K562 (cell line): ENCODE data around the gene MPDU1. TPM values are rescaled to one million over a fixed set of nuclear protein-coding genes. Genes with fewer than 3 reads are reported as not detected.

Experiments used
- ESRRA ChIP-seq: fragments of 450-650 bp; IDR thresholded peaks from 2 replicates; pipeline ENCODE4 v1.6.1; 2014; ENCODE audit warnings: low read depth, mild to moderate bottlenecking, moderate library complexity, borderline replicate concordance
- KLF16 ChIP-seq: IDR thresholded peaks from 2 replicates; pipeline ENCODE4 v1.6.1; 2016; ENCODE audit warnings: antibody characterized with exemption
- RB1 ChIP-seq: fragments of 450-650 bp; IDR thresholded peaks from 2 replicates; pipeline ENCODE4 v1.6.1; 2017; ENCODE audit warnings: low read depth, mild to moderate bottlenecking
- SMARCA5 ChIP-seq: fragments of 450-650 bp; IDR thresholded peaks from 2 replicates; pipeline ENCODE4 v1.6.1; 2016
- SP2 ChIP-seq: IDR thresholded peaks from 2 replicates; pipeline ENCODE4 v1.6.1; 2011; ENCODE audit warnings: mild to moderate bottlenecking, low read depth, low read length, moderate library complexity; ENCODE audit not compliant: poor library complexity, severe bottlenecking; ENCODE audit errors: extremely low read depth
- ZZZ3 ChIP-seq: fragments of 450-650 bp; IDR thresholded peaks from 2 replicates; pipeline ENCODE4 v1.6.1; 2016; ENCODE audit warnings: antibody characterized with exemption, mild to moderate bottlenecking, moderate library complexity
- polyA plus RNA-seq, 8 experiments: library from polyadenylated mRNA; depleted of rRNA in 4 of 8; stranded (reverse) in 5 of 8; unstranded in 3 of 8; fragments of >200 nt; fragmentation: Nextera tagmentation in 2 of 8; fragmentation: Illumina TruSeq in 1 of 8; extraction: Ambion mirVana in 2 of 8; extraction: Trizol in 1 of 8; gene quantifications; 2 replicates each; pipeline versions ENCODE4 v1.2.1 to v1.2.3, GENCODE V29; 2011 to 2014; ENCODE audit warnings: inconsistent platforms in 1 of 8, missing spikeins in 1 of 8
- total RNA-seq, 7 experiments: library from RNA; depleted of rRNA in 6 of 7; stranded (reverse); fragments of >200 nt in 6 of 7; fragmentation: Illumina TruSeq in 2 of 7; extraction: Trizol in 2 of 7; gene quantifications; 2 replicates each; pipeline versions ENCODE4 v1.2.1 to v1.2.3, GENCODE V29; 2011 to 2021; ENCODE audit warnings: low replicate concordance in 1 of 7
- TF ChIP-seq, protein P1 (sequence below): fragments of 250-450 bp; sonication (Bioruptor Pico); IDR thresholded peaks from 2 replicates; pipeline ENCODE4 v1.8.0; 2021; ENCODE audit warnings: moderate library complexity, mild to moderate bottlenecking, inconsistent platforms
- TF ChIP-seq, protein P2 (sequence below): fragments of 450-650 bp; IDR thresholded peaks from 2 replicates; pipeline ENCODE4 v1.6.1; 2014; ENCODE audit warnings: low read depth, mild to moderate bottlenecking, moderate library complexity, borderline replicate concordance
- TF ChIP-seq, protein P3 (sequence below): fragments of 450-650 bp; IDR thresholded peaks from 2 replicates; pipeline ENCODE4 v1.6.1; 2016
- TF ChIP-seq, protein P4 (sequence below): sonication (generic); formaldehyde crosslinking; IDR thresholded peaks from 2 replicates; pipeline ENCODE4 v1.8.1; 2023; ENCODE audit warnings: mild to moderate bottlenecking, missing genetic modification reagents
- TF ChIP-seq, protein P5 (sequence below), 2 experiments: fragments of 450-650 bp; conservative IDR thresholded peaks; 2 replicates each; pipeline ENCODE4 v1.6.1; 2017; ENCODE audit warnings: mild to moderate bottlenecking in 2 of 2, moderate library complexity in 2 of 2
- TF ChIP-seq, protein P6 (sequence below): fragments of 250-450 bp; sonication (Bioruptor Pico); IDR thresholded peaks from 2 replicates; pipeline ENCODE4 v1.4.0; 2020

Gene MPDU1
- total and polyA plus RNA-seq, 9 of the 15 experiments (the other 6 are each of a cell fraction or from before 2014, with no cell fraction given), result 4.9 to 179 (median 77.1) TPM

DNA sequence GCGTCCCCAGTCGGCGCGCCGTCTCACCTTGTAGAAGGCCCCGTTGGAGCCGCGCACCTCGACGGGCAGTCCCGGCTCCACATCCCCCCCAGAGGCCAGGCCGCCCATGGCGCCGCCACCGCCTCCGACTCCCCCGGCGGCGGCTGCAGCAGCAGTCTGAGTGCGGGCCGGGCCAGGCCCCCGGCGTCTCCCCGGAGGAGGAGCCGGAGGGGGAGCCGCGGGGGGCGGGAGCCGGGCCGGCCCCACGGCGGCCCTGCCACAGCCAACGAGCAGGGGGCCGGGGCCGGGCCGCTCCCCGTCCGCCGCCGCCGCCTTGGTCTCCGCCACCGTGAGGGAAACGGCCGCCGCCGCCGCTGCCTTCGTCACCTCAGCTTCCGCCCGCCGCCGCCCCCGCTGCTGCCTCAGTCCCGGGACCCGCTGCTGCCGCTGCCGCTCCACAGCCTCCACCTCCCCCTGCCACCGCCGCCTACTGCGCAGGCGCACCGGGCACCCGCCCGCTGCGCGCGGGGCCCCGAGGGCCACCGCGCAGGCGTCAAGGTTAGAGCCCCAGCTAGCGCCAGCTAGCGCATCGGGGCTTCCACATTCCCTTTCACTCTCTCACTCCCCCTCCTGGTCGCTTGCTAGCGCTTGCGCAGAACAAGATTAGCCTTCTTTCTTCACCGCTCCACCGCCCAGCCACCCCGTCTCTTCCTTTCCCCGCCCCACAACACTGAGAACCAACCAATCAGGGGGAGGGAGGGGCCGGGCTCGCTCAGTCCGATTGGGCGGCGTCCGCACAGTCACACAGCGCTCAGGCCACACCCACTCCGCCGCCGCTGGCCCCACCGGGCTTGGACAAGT is 31.0 kb downstream of the MPDU1 start, which contains the start of gene FXR2 (continued):
- TF ChIP-seq, protein P1, sequence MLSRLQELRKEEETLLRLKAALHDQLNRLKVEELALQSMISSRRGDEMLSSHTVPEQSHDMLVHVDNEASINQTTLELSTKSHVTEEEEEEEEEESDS (CRISPR knock-in tag), result no peak
- TF ChIP-seq KLF16 (0 out of 2 replicates have a peak, but pooled peaks have one; percentile 37), ZZZ3 (no peak), RB1 (no peak), SP2 (peak; percentile 31), SMARCA5 (no peak), ESRRA (peak; percentile 8; the same call in 1 of the 2 replicates)
- TF ChIP-seq, protein P2, sequence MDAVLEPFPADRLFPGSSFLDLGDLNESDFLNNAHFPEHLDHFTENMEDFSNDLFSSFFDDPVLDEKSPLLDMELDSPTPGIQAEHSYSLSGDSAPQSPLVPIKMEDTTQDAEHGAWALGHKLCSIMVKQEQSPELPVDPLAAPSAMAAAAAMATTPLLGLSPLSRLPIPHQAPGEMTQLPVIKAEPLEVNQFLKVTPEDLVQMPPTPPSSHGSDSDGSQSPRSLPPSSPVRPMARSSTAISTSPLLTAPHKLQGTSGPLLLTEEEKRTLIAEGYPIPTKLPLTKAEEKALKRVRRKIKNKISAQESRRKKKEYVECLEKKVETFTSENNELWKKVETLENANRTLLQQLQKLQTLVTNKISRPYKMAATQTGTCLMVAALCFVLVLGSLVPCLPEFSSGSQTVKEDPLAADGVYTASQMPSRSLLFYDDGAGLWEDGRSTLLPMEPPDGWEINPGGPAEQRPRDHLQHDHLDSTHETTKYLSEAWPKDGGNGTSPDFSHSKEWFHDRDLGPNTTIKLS, result no peak
- TF ChIP-seq, protein P3, sequence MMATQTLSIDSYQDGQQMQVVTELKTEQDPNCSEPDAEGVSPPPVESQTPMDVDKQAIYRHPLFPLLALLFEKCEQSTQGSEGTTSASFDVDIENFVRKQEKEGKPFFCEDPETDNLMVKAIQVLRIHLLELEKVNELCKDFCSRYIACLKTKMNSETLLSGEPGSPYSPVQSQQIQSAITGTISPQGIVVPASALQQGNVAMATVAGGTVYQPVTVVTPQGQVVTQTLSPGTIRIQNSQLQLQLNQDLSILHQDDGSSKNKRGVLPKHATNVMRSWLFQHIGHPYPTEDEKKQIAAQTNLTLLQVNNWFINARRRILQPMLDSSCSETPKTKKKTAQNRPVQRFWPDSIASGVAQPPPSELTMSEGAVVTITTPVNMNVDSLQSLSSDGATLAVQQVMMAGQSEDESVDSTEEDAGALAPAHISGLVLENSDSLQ, result peak; percentile 64
- TF ChIP-seq, protein P4, sequence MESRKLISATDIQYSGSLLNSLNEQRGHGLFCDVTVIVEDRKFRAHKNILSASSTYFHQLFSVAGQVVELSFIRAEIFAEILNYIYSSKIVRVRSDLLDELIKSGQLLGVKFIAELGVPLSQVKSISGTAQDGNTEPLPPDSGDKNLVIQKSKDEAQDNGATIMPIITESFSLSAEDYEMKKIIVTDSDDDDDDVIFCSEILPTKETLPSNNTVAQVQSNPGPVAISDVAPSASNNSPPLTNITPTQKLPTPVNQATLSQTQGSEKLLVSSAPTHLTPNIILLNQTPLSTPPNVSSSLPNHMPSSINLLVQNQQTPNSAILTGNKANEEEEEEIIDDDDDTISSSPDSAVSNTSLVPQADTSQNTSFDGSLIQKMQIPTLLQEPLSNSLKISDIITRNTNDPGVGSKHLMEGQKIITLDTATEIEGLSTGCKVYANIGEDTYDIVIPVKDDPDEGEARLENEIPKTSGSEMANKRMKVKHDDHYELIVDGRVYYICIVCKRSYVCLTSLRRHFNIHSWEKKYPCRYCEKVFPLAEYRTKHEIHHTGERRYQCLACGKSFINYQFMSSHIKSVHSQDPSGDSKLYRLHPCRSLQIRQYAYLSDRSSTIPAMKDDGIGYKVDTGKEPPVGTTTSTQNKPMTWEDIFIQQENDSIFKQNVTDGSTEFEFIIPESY (CRISPR knock-in tag), result no peak
- TF ChIP-seq, protein P5, sequence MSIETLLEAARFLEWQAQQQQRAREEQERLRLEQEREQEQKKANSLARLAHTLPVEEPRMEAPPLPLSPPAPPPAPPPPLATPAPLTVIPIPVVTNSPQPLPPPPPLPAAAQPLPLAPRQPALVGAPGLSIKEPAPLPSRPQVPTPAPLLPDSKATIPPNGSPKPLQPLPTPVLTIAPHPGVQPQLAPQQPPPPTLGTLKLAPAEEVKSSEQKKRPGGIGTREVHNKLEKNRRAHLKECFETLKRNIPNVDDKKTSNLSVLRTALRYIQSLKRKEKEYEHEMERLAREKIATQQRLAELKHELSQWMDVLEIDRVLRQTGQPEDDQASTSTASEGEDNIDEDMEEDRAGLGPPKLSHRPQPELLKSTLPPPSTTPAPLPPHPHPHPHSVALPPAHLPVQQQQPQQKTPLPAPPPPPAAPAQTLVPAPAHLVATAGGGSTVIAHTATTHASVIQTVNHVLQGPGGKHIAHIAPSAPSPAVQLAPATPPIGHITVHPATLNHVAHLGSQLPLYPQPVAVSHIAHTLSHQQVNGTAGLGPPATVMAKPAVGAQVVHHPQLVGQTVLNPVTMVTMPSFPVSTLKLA (conservative IDR thresholded peaks at IDR 0.05), result peak in 1 of 2 experiments; percentile 54; a peak in 2 of 4 replicates
- TF ChIP-seq, protein P6, sequence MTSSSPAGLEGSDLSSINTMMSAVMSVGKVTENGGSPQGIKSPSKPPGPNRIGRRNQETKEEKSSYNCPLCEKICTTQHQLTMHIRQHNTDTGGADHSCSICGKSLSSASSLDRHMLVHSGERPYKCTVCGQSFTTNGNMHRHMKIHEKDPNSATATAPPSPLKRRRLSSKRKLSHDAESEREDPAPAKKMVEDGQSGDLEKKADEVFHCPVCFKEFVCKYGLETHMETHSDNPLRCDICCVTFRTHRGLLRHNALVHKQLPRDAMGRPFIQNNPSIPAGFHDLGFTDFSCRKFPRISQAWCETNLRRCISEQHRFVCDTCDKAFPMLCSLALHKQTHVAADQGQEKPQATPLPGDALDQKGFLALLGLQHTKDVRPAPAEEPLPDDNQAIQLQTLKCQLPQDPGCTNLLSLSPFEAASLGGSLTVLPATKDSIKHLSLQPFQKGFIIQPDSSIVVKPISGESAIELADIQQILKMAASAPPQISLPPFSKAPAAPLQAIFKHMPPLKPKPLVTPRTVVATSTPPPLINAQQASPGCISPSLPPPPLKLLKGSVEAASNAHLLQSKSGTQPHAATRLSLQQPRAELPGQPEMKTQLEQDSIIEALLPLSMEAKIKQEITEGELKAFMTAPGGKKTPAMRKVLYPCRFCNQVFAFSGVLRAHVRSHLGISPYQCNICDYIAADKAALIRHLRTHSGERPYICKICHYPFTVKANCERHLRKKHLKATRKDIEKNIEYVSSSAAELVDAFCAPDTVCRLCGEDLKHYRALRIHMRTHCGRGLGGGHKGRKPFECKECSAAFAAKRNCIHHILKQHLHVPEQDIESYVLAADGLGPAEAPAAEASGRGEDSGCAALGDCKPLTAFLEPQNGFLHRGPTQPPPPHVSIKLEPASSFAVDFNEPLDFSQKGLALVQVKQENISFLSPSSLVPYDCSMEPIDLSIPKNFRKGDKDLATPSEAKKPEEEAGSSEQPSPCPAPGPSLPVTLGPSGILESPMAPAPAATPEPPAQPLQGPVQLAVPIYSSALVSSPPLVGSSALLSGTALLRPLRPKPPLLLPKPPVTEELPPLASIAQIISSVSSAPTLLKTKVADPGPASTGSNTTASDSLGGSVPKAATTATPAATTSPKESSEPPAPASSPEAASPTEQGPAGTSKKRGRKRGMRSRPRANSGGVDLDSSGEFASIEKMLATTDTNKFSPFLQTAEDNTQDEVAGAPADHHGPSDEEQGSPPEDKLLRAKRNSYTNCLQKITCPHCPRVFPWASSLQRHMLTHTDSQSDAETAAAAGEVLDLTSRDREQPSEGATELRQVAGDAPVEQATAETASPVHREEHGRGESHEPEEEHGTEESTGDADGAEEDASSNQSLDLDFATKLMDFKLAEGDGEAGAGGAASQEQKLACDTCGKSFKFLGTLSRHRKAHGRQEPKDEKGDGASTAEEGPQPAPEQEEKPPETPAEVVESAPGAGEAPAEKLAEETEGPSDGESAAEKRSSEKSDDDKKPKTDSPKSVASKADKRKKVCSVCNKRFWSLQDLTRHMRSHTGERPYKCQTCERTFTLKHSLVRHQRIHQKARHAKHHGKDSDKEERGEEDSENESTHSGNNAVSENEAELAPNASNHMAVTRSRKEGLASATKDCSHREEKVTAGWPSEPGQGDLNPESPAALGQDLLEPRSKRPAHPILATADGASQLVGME (CRISPR knock-in tag), result no peak
